Astrocyte (in vitro differentiated cells and primary cell): ENCODE results near the gene TMEM132C. TPM values are rescaled to one million over a fixed set of nuclear protein-coding genes. Genes with fewer than 3 reads are reported as not detected.

Experiments used
- DNase-seq: peaks from one replicate; pipeline ENCODE4 v3.0.0-alpha.2; 2010; ENCODE audit warnings: low read depth
- FAIRE-seq: peaks from 2 replicates; lab custom pipeline; 2011; peaks lifted over from hg19 to GRCh38; lab: Jason Lieb, UNC
- H2AFZ ChIP-seq: 2 replicates; pipeline ENCODE4 v1.6.0; 2012; ENCODE audit warnings: low read depth, low read length, inconsistent platforms
- H3K27ac ChIP-seq: 2 replicates; pipeline ENCODE4 v1.5.1; 2011; ENCODE audit warnings: low read depth, low read length, inconsistent platforms
- H3K27me3 ChIP-seq: 2 replicates; pipeline ENCODE4 v1.6.0; 2011; ENCODE audit warnings: low read length, inconsistent platforms; ENCODE audit not compliant: insufficient read depth
- H3K36me3 ChIP-seq: 2 replicates; pipeline ENCODE4 v1.5.1; 2011; ENCODE audit warnings: low read length, inconsistent platforms; ENCODE audit not compliant: insufficient read depth
- H3K4me1 ChIP-seq: 2 replicates; pipeline ENCODE4 v1.5.1; 2011; ENCODE audit warnings: low read length, inconsistent platforms; ENCODE audit not compliant: insufficient read depth
- H3K4me2 ChIP-seq: 2 replicates; pipeline ENCODE4 v1.6.0; 2012; ENCODE audit warnings: low read length, inconsistent platforms
- H3K4me3 ChIP-seq: 2 replicates; pipeline ENCODE4 v1.5.1; 2011; ENCODE audit warnings: low read depth, mild to moderate bottlenecking, low read length, inconsistent platforms; ENCODE audit not compliant: insufficient read depth
- H3K79me2 ChIP-seq: 2 replicates; pipeline ENCODE4 v1.6.0; 2012; ENCODE audit warnings: mild to moderate bottlenecking, low read length, inconsistent platforms; ENCODE audit not compliant: insufficient read depth
- H3K9ac ChIP-seq: 2 replicates; pipeline ENCODE4 v1.6.0; 2012; ENCODE audit warnings: mild to moderate bottlenecking, low read length, inconsistent platforms
- H3K9me3 ChIP-seq: 2 replicates; pipeline ENCODE4 v1.5.1; 2012; ENCODE audit warnings: low read depth, mild to moderate bottlenecking, low read length, inconsistent platforms; ENCODE audit not compliant: insufficient read depth
- H4K20me1 ChIP-seq: 2 replicates; pipeline ENCODE4 v1.6.0; 2012; ENCODE audit warnings: low read length, inconsistent platforms; ENCODE audit not compliant: insufficient read depth
- H3K27ac Mint-ChIP-seq: one replicate; pipeline ENCODE4 v1.8.0; 2021; ENCODE audit warnings: mild to moderate bottlenecking, mixed read lengths; ENCODE audit not compliant: unreplicated experiment
- H3K27me3 Mint-ChIP-seq: one replicate; pipeline ENCODE4 v1.8.0; 2021; ENCODE audit warnings: low read depth, mixed read lengths; ENCODE audit not compliant: unreplicated experiment
- H3K36me3 Mint-ChIP-seq: one replicate; pipeline ENCODE4 v1.8.0; 2021; ENCODE audit warnings: low read depth, mixed read lengths; ENCODE audit not compliant: unreplicated experiment
- H3K4me1 Mint-ChIP-seq: one replicate; pipeline ENCODE4 v1.8.0; 2021; ENCODE audit warnings: low read depth, mixed read lengths; ENCODE audit not compliant: unreplicated experiment
- H3K4me3 Mint-ChIP-seq: one replicate; pipeline ENCODE4 v1.8.0; 2021; ENCODE audit warnings: mild to moderate bottlenecking, moderate library complexity, mixed read lengths; ENCODE audit not compliant: unreplicated experiment
- H3K9me3 Mint-ChIP-seq: one replicate; pipeline ENCODE4 v1.8.0; 2021; ENCODE audit warnings: mild to moderate bottlenecking, mixed read lengths; ENCODE audit not compliant: unreplicated experiment
- CTCF ChIP-seq: IDR thresholded peaks from 2 replicates; pipeline ENCODE4 v1.5.1; 2011; ENCODE audit warnings: low read depth, mild to moderate bottlenecking, inconsistent platforms, low read length, moderate library complexity; ENCODE audit not compliant: insufficient read depth
- EZH2 ChIP-seq: IDR thresholded peaks from 2 replicates; pipeline ENCODE4 v1.6.1; 2012; ENCODE audit warnings: mild to moderate bottlenecking, low read length, inconsistent platforms; ENCODE audit not compliant: insufficient read depth
- total RNA-seq: library from RNA; stranded (reverse); gene quantifications from 2 replicates; pipeline ENCODE4 v1.2.1, GENCODE V29; 2021

TMEM132C gene
- total RNA-seq, 1 donor from 2014 or later = not detected

GRCh38 chr12:128707488-128707887, 440.5 kb downstream of the TMEM132C start:
- Histone ChIP-seq H3K27me3 (no peaks in the 10 kb centered on the region), H3K36me3 (no peaks in the 10 kb centered on the region), H3K4me2 (no peak overlapping the region), H3K4me1 (no peaks in the 10 kb centered on the region), H3K27ac (no peak overlapping the region), H3K9ac (no peak overlapping the region), H3K9me3 (peaks cover 4% of the 10 kb centered on the region), H4K20me1 (no peaks in the 10 kb centered on the region), H3K79me2 (no peaks in the 10 kb centered on the region), H3K4me3 (no peak overlapping the region), H2AFZ (no peak overlapping the region)
- H3K4me1 Mint-ChIP-seq = no peaks in the 10 kb centered on the region
- DNase-seq (no peak), FAIRE-seq (no peak)
- no peaks in the 10 kb centered on the region for H3K36me3 Mint-ChIP-seq
- peaks cover 25% of the 10 kb centered on the region for H3K9me3 Mint-ChIP-seq
- H3K4me3 Mint-ChIP-seq = no peak overlapping the region
- H3K27ac Mint-ChIP-seq = no peak overlapping the region
- no peaks in the 10 kb centered on the region for H3K27me3 Mint-ChIP-seq
- TF ChIP-seq CTCF (no peak), EZH2 (no peak)

- Histone ChIP-seq H3K36me3 (no peaks in the 10 kb centered on the region), H3K9ac (no peak overlapping the region), H3K9me3 (peaks cover 4% of the 10 kb centered on the region), H2AFZ (no peak overlapping the region), H3K4me3 (no peak overlapping the region), H3K4me1 (no peaks in the 10 kb centered on the region), H3K79me2 (no peaks in the 10 kb centered on the region), H4K20me1 (no peaks in the 10 kb centered on the region), H3K27me3 (no peaks in the 10 kb centered on the region), H3K4me2 (no peak overlapping the region), H3K27ac (no peak overlapping the region)
- Mint-ChIP-seq H3K27ac (no peak overlapping the region), H3K27me3 (no peaks in the 10 kb centered on the region), H3K4me1 (no peaks in the 10 kb centered on the region), H3K36me3 (no peaks in the 10 kb centered on the region), H3K9me3 (peaks cover 26% of the 10 kb centered on the region), H3K4me3 (no peak overlapping the region)
- DNase-seq (no peak), FAIRE-seq (no peak)
- TF ChIP-seq EZH2 (no peak), CTCF (no peak)
These were observed 441.8 kb downstream of the TMEM132C start for GRCh38 chr12:128708789-128709188.

GRCh38 chr12:128709660-128710059, 442.7 kb downstream of the TMEM132C start:
- no peak overlapping the region for H3K4me3 ChIP-seq
- H3K4me2 ChIP-seq = no peak overlapping the region
- FAIRE-seq (no peak), DNase-seq (no peak)
- TF ChIP-seq EZH2 = no peak
- TF ChIP-seq CTCF = no peak
- Mint-ChIP-seq H3K4me3 (no peak overlapping the region), H3K27me3 (no peaks in the 10 kb centered on the region), H3K36me3 (no peaks in the 10 kb centered on the region), H3K27ac (no peak overlapping the region), H3K9me3 (peaks cover 26% of the 10 kb centered on the region), H3K4me1 (no peaks in the 10 kb centered on the region)
- H3K4me1 ChIP-seq = no peaks in the 10 kb centered on the region
- no peaks in the 10 kb centered on the region for H4K20me1 ChIP-seq
- H3K9ac ChIP-seq = no peak overlapping the region
- no peaks in the 10 kb centered on the region for H3K79me2 ChIP-seq
- H3K36me3 ChIP-seq = no peaks in the 10 kb centered on the region
- H3K27ac ChIP-seq = no peak overlapping the region
- peaks cover 10% of the 10 kb centered on the region for H3K9me3 ChIP-seq
- H3K27me3 ChIP-seq = no peaks in the 10 kb centered on the region
- no peak overlapping the region for H2AFZ ChIP-seq
